PC-9 (cell line): ENCODE data around the gene PTGDS. TPM values are rescaled to one million over a fixed set of nuclear protein-coding genes. Genes with fewer than 3 reads are reported as not detected.

Source experiments
- BruUV-seq: library from RNA; stranded (reverse); fragments of 400-500 nt; replicated peaks from 2 replicates; lab custom pipeline; 2021; lab: Mats Ljungman, UMichigan
- CTCF ChIA-PET: fragments of 300-600 bp; sonication (Branson Sonifier 250); formaldehyde crosslinking; loops from one replicate; lab custom pipeline; 2022; ENCODE audit warnings: antibody characterized with exemption; lab: Charles Lee
- POLR2A ChIA-PET: fragments of 300-600 bp; sonication (Branson Sonifier 250); formaldehyde crosslinking; loops from one replicate; lab custom pipeline; 2022; ENCODE audit warnings: antibody characterized with exemption; ENCODE audit not compliant: unreplicated experiment; lab: Charles Lee
- DNase-seq, 2 experiments: peaks; one replicate each; pipeline versions ENCODE4 v3.0.0 to v3.0.0-alpha.2; 2015 to 2022; ENCODE audit warnings: mixed read lengths in 1 of 2
- H2AFZ ChIP-seq: fragments of 200-600 bp; sonication (generic); 2 replicates; pipeline ENCODE4 v1.8.1; 2017; ENCODE audit warnings: antibody characterized with exemption
- H3F3A ChIP-seq: fragments of 200-600 bp; sonication (generic); 2 replicates; pipeline ENCODE4 v1.8.1; 2017; ENCODE audit warnings: antibody characterized with exemption, mild to moderate bottlenecking, low read depth; ENCODE audit not compliant: insufficient read depth
- H3K27ac ChIP-seq: fragments of 200-600 bp; sonication (generic); 2 replicates; pipeline ENCODE4 v1.6.1; 2016; ENCODE audit warnings: mixed run types
- H3K27me3 ChIP-seq: fragments of 200-600 bp; sonication (generic); 2 replicates; pipeline ENCODE4 v1.6.1; 2016; ENCODE audit warnings: low read depth, mixed run types; ENCODE audit not compliant: insufficient read depth
- H3K36me3 ChIP-seq: fragments of 200-600 bp; sonication (generic); 2 replicates; pipeline ENCODE4 v1.6.1; 2016; ENCODE audit warnings: low read depth, mixed run types
- H3K4me1 ChIP-seq: fragments of 200-600 bp; sonication (generic); replicated peaks from 2 replicates; pipeline ENCODE4 v1.6.1; 2016; ENCODE audit warnings: mixed run types; ENCODE audit not compliant: insufficient read depth
- H3K4me2 ChIP-seq: fragments of 200-600 bp; sonication (generic); 2 replicates; pipeline ENCODE4 v1.6.1; 2017; ENCODE audit warnings: mixed run types
- H3K4me3 ChIP-seq: fragments of 200-600 bp; sonication (generic); 2 replicates; pipeline ENCODE4 v1.6.1; 2016; ENCODE audit warnings: mixed run types
- H3K79me2 ChIP-seq: fragments of 200-600 bp; sonication (generic); 2 replicates; pipeline ENCODE4 v1.6.1; 2017; ENCODE audit warnings: low read depth, mixed run types
- H3K9me2 ChIP-seq: fragments of 200-600 bp; sonication (generic); 2 replicates; pipeline ENCODE4 v1.8.1; 2017; ENCODE audit warnings: mild to moderate bottlenecking; ENCODE audit not compliant: insufficient read depth
- H3K9me3 ChIP-seq: fragments of 200-600 bp; sonication (generic); 2 replicates; pipeline ENCODE4 v1.8.1; 2016; ENCODE audit warnings: low read depth; ENCODE audit not compliant: insufficient read depth
- H4K20me1 ChIP-seq: fragments of 200-600 bp; sonication (generic); 2 replicates; pipeline ENCODE4 v1.8.1; 2017; ENCODE audit not compliant: insufficient read depth
- EZH2 ChIP-seq: fragments of 200-600 bp; sonication (generic); IDR thresholded peaks from 2 replicates; pipeline ENCODE4 v1.8.0; 2017; ENCODE audit warnings: antibody characterized with exemption, low read depth
- intact Hi-C: fragments of 100-400 bp; cut with micrococcal nuclease; formaldehyde crosslinking; loops from one replicate; pipeline ENCODE4 v1.10.0; 2022; ENCODE audit not compliant: unreplicated experiment
- total RNA-seq: library from RNA; stranded (reverse); gene quantifications from 2 replicates; pipeline ENCODE4 v1.2.3, GENCODE V29; 2021
- TF ChIP-seq, protein P1 (sequence below): fragments of 200-600 bp; sonication (generic); conservative IDR thresholded peaks from 2 replicates; pipeline ENCODE4 v1.6.1; 2017; ENCODE audit warnings: mixed run types, antibody characterized with exemption, mild to moderate bottlenecking, moderate library complexity

The PTGDS gene
- total RNA-seq, 1 experiment from 2014 or later: 1.7 TPM

DNA sequence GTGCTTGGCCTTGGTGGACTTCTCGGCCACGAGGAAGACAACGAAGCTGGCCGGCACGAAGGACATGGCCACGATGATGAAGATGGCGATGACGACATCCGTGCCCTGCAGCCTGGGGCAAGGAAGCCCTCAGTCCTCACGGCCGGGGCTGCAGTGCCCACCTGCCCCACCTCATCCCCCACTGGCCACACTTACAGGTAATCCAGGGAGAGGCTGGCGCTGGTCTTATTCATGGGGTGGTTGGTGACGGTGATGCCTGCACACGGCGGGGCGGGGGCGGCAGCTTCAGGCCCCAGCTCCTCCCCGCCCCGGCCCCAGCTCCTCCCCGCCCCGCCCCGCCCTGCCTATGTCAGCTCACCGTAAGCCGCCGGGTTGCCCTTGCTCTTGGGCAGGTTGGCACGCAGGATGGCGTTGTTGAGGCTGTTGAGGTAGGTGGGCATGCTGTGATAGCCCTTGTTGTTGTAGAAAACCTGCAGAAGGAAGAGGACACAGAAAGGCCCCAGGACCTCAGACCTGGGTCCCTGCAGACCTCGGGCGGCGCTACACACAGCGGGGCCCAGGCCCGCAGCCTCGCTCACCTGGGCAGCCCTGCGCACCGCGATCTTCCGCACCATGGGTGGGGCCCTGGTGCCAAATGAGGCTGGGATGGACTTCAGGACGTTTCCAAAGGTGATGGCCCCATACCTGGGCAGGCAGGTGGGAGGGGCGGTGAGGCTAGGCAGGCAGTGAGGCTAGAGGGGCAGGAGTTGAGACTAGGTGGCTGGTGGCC, 34.8 kb downstream of the PTGDS start:
- Histone ChIP-seq H2AFZ (no peak overlapping the region), H3K36me3 (no peaks in the 10 kb centered on the region), H3F3A (no peaks in the 10 kb centered on the region), H3K9me3 (no peaks in the 10 kb centered on the region), H3K27me3 (no peaks in the 10 kb centered on the region), H3K4me1 (no peaks in the 10 kb centered on the region), H3K4me2 (no peak overlapping the region), H3K9me2 (no peaks in the 10 kb centered on the region), H3K4me3 (no peak overlapping the region), H3K79me2 (no peaks in the 10 kb centered on the region), H4K20me1 (no peaks in the 10 kb centered on the region), H3K27ac (no peak overlapping the region)
- intact Hi-C loops: no loop called here
- POLR2A ChIA-PET: interaction anchor here (0.6 kb wide), 1 partner anchor 373 kb away, joined by 3 read pairs; no protein-coding TSS in a partner anchor
- BruUV-seq: no TSS peak
- no peak for DNase-seq
- TF ChIP-seq EZH2: no peak
- TF ChIP-seq, protein P1, sequence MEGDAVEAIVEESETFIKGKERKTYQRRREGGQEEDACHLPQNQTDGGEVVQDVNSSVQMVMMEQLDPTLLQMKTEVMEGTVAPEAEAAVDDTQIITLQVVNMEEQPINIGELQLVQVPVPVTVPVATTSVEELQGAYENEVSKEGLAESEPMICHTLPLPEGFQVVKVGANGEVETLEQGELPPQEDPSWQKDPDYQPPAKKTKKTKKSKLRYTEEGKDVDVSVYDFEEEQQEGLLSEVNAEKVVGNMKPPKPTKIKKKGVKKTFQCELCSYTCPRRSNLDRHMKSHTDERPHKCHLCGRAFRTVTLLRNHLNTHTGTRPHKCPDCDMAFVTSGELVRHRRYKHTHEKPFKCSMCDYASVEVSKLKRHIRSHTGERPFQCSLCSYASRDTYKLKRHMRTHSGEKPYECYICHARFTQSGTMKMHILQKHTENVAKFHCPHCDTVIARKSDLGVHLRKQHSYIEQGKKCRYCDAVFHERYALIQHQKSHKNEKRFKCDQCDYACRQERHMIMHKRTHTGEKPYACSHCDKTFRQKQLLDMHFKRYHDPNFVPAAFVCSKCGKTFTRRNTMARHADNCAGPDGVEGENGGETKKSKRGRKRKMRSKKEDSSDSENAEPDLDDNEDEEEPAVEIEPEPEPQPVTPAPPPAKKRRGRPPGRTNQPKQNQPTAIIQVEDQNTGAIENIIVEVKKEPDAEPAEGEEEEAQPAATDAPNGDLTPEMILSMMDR: no peak
- CTCF ChIA-PET: no interaction called here

DNA sequence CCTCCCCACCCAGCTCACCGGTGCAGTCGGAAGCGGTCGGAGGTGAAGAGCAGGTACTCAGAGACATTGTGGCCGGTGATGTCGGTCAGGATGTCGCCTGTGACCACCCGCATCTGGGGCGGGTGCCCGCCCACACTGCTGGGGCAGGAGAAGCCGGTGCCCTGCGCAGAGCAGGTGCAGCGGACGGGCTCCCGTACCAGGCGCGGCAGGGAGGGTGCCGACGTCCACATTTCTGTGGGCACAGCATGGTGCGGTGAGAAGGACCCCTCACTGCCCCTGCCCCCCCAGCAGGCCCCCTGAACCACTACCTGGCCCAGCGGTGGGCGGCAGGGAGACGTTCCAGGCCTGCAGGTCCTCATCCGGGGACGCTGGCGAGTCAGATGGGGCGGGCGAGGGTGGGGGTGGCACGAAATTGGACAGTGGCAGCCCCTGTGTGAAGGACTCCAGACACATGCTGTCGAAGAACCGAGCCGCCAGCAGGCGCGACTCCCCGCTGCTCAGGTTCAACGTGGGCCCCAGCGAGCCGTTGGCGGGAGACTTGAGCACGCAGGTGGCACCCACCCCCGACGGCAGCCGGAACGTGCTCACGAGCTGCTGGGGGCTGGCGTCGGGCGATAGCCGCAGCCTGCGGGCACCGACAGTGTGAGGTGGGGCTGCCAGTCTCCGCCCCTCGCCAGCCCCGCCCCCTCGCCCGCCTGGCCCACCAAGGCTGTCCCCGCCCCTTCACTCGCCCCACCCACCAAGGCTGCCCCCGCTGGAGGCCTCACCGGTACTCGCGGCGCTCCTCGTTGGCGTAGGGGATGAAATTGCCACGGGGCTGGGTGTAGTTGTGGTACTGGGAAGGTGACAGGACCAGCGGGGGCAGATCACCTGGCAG, 35.6 kb downstream of the PTGDS start:
- no peak for DNase-seq
- CTCF ChIA-PET: no interaction called here
- intact Hi-C loops: no loop called here

DNA sequence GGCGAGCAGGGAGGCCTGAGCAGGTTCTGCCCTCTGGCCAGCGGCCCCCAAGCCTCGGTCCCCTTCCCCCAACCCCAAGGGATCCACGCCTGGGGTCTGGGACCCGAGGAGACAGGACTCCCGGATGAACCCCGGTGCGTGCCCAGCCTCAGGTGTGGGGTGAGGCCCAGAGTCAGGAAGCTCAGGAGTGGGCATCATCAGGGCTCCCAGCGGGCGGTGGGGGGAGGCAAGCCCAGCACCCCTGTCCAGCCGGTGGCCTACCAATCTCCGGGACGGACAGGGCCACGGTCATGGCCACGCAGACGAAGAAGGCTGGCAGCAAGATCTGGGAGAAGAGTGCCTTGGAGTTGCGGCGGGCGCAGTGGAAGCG, 36.3 kb downstream of the PTGDS start:
- no peak overlapping the region for H3K27ac ChIP-seq
- no peaks in the 10 kb centered on the region for H3K36me3 ChIP-seq
- H3K4me2 ChIP-seq: no peak overlapping the region
- intact Hi-C loops: no loop called here
- no peaks in the 10 kb centered on the region for H3K27me3 ChIP-seq
- no peaks in the 10 kb centered on the region for H4K20me1 ChIP-seq
- H3K9me3 ChIP-seq: no peaks in the 10 kb centered on the region
- H3K4me1 ChIP-seq: no peaks in the 10 kb centered on the region
- no peak overlapping the region for H3K4me3 ChIP-seq
- no peak for DNase-seq
- no peak overlapping the region for H2AFZ ChIP-seq
- no peaks in the 10 kb centered on the region for H3F3A ChIP-seq
- CTCF ChIA-PET: no interaction called here
- H3K79me2 ChIP-seq: no peaks in the 10 kb centered on the region
- TF ChIP-seq, protein P1: no peak
- no peak for TF ChIP-seq EZH2
- no TSS peak for BruUV-seq
- H3K9me2 ChIP-seq: no peaks in the 10 kb centered on the region
- POLR2A ChIA-PET: interaction anchor here (0.6 kb wide), 1 partner anchor 122 kb away, joined by 4 read pairs; no protein-coding TSS in a partner anchor

More for the DNA sequence above, 35.6 kb downstream of the PTGDS start:
- Histone ChIP-seq H3K36me3 (no peaks in the 10 kb centered on the region), H3K27me3 (no peaks in the 10 kb centered on the region), H3K79me2 (no peaks in the 10 kb centered on the region), H2AFZ (no peak overlapping the region), H3K27ac (no peak overlapping the region), H3K4me1 (no peaks in the 10 kb centered on the region), H3K9me2 (no peaks in the 10 kb centered on the region), H3K4me2 (no peak overlapping the region), H3K4me3 (no peak overlapping the region), H3K9me3 (no peaks in the 10 kb centered on the region), H4K20me1 (no peaks in the 10 kb centered on the region), H3F3A (no peaks in the 10 kb centered on the region)
- POLR2A ChIA-PET: interaction anchor here (0.6 kb wide), 2 partner anchors 122 to 372 kb away, joined by 3 to 4 read pairs; no protein-coding TSS in a partner anchor
- no TSS peak for BruUV-seq
- no peak for TF ChIP-seq EZH2
- TF ChIP-seq, protein P1: no peak
